HG02973 (cell line): ENCODE measurements around the gene B4GALT7.

ENCODE experiments used
- ATAC-seq: cut with Tn5 transposase; IDR thresholded peaks from one replicate; pipeline ENCODE4 v1.9.1; 2021; ENCODE audit warnings: moderate library complexity; ENCODE audit not compliant: unreplicated experiment

B4GALT7 gene

GRCh38 chr5:177592905-177593304, 7.0 kb upstream of the B4GALT7 start:
- no peak for ATAC-seq

DNA sequence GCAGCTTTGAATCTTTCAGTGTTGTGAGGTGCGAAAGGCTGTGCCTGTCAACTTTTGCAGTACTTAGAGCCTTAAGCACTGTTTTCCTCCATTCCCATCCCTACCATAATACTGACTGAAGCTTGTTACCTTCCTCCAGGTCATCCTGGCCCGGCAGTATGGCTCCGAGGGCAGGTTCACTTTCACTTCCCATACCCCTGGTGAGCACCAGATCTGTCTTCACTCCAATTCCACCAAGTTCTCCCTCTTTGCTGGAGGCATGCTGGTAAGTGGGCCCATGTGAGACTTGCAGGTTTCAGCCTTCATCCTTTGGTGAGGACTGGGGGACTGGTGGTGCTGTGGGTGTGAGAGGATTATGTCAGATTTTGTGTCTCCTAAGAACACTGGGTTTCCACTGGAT, 6.4 kb upstream of the B4GALT7 start:
- no peak for ATAC-seq

GRCh38 chr5:177594071-177594470, 5.9 kb upstream of the B4GALT7 start:
- no peak for ATAC-seq

GRCh38 chr5:177595026-177595585, 4.8 kb upstream of the B4GALT7 start:
- no peak for ATAC-seq

DNA sequence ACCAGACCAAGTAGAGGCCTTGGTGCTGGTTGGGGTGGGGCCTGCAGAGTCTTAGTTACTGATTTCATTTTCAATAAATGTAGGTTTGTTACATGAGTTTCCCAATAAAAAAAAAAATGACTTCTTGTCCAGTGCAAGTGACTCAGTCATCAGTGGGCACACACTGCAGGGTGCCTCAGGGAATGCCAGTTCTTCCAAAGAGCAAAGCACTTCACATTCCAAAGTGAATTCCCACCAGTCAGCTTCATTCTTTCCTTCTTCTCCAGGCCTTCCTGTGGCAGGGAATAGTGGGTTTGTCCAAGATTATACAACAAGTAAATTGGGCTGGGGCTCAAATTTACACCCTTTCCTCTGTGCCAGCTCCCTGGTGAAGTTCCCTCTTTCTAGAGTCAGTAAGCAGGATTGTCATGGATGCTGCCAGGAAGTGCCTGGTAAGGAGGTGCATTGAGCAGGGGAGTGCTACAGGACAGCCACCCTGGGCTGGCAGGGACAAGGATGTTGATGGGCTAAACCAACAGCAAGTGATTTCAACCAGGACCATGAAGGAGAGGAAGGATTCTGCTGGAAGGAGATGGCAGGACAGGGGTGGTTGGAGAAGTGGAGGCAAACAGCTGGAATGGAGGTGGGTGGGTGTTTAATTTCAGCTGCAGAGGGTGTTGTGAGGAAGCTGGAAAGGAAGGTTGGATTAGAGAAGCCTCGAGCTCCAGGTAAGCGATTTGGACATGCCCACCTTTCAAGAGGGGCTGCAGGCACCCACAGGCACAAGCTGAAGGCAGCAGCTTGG, 3.7 kb upstream of the B4GALT7 start:
- no peak for ATAC-seq

GRCh38 chr5:177596775-177597238, 3.1 kb upstream of the B4GALT7 start:
- ATAC-seq: no peak

- ATAC-seq: no peak
Measured at GRCh38 chr5:177598477-177598876, 1.5 kb upstream of the B4GALT7 start.

GRCh38 chr5:177600508-177601018, 631 bp downstream of the B4GALT7 start:
- peak; percentile 2 for ATAC-seq

DNA sequence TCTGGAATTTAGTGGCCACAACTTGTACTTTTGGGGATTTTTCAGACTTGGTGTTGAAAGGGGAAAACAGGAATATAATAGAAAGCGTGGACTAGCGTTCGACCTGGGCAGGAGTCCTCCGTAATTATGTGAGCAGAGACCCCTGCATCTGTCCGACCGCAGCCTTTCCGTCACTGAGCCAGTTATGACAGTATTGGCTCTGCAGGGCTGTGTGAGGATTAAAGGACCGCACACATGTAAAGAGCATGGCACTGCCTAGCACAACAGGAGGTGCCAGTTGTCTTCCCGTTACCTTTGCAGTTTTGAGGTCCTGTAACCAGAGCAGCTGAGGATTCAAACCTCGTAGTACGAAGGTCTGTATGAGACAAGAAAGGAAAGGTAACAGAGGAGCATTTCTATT, 1.2 kb downstream of the B4GALT7 start:
- no peak for ATAC-seq

GRCh38 chr5:177601577-177602457, 1.9 kb downstream of the B4GALT7 start:
- no peak for ATAC-seq

DNA sequence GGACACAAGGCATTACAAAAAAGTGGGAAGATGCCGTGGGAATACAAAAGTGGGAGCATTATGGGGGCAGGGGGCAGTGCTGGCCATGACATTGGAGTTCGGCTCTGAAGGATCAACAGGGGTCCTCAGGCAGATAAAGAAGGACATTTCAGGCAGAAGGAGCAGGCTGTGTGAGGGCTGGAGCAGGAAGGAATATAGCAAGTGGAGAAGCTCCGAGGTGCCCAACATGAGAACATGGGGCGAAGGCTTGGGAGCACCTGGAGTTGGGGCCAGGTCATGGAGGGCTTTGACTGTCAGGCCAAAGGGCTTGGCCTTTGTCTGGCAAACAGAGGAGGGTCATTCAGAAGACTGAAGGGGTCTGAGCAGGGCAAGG, 2.5 kb downstream of the B4GALT7 start:
- no peak for ATAC-seq

DNA sequence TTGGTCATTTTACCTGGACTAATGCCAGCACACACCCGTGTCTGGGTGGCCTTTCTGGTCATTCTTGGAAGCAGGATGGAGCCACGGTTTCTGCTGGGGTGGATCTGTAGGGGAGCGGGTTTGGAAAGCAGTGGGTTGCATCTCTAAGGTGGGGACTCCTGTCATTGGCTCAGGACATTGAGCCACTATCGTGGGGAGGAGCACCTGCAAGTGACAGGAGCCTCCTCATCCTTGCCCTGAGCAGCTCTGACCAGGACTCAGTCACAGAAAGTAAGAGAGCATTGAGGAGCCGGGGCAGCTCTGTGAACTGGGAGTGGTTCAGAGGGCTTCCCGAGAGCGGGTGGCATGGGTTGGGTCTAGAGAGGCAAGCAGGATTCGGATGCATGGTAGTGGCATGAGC, 3.7 kb downstream of the B4GALT7 start:
- no peak for ATAC-seq

DNA sequence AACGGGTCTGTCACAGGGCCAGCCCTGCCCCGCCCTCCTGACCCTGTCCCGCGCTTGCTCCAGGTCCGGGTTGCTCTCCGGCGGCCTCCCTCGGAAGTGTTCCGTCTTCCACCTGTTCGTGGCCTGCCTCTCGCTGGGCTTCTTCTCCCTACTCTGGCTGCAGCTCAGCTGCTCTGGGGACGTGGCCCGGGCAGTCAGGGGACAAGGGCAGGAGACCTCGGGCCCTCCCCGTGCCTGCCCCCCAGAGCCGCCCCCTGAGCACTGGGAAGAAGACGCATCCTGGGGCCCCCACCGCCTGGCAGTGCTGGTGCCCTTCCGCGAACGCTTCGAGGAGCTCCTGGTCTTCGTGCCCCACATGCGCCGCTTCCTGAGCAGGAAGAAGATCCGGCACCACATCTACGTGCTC, 4.2 kb downstream of the B4GALT7 start:
- no peak for ATAC-seq

DNA sequence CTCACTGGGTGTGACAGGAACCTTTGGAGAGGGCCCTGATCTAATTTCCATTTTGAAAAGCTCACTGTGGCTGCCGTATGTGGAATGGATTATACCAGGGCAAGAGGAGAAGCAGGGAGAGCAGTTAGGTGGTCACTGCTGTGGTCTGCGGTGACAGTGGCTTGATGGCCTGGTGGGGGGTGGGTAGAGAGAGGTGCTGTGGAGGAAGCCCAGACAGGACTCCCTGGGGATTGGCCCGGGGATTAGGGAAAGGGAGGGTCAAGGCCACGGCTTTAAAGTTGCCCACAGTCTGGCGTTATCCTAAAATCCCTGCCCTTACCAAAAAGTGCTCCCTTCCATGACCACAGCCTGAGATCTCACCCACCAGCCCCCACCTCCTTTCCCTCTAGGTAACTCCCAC, 4.7 kb downstream of the B4GALT7 start:
- ATAC-seq: no peak

- ATAC-seq: no peak
Measured at GRCh38 chr5:177605078-177605477, 5.1 kb downstream of the B4GALT7 start.

- no peak for ATAC-seq
Measured at GRCh38 chr5:177605667-177606066, 5.7 kb downstream of the B4GALT7 start.

GRCh38 chr5:177606071-177607051, 6.4 kb downstream of the B4GALT7 start:
- ATAC-seq: no peak

DNA sequence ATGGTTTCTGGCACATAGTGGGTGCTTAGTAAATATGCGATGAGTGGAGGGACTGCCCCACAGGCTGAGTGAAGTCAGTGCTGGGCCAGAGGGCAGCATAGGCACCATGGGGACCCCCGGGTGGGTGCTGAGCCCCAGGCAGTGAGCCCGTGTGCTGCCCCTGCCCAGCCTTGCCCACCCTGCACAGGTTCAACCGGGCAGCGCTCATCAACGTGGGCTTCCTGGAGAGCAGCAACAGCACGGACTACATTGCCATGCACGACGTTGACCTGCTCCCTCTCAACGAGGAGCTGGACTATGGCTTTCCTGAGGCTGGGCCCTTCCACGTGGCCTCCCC, 7.2 kb downstream of the B4GALT7 start:
- no peak for ATAC-seq

DNA sequence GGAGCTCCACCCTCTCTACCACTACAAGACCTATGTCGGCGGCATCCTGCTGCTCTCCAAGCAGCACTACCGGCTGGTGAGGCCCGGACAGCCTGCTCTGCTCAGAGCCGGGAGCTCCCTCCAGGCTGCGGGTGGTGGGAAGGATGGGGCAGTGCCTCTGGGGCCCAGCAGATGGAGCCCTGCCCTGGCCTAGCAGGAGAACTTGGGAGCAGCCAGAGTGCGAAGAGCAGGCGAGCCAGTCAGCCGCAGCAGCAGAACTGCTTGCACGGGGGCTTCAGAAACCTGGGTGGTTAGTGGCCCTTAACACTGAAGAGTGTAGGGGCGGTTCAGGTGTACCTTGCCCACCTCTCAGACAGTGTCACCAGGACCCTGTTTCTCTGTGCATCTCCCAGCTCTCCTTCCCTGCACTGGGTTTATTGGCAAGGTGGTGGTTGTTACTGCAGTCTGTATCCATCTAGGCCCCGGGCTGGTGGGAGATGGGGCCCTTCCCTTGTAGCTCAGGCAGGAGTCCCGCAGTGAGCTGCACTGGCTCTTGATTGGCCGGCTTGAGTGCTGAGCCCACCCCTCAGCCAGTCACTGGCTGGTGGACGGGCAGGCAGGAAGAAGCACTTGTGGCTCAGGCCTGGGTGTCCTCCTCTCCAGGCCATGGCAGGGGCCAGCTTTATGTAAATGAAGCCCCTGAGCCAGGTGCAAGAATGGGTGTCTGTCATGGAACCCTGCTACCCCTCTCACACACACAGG, 7.7 kb downstream of the B4GALT7 start:
- ATAC-seq: no peak
